DOHH2 (cell line): Measurements from ENCODE around the gene GALNT15.

ENCODE experiments used
- H3F3A ChIP-seq: fragments of 200-600 bp; sonication (generic), shearing (Covaris generic); 2 replicates; pipeline ENCODE4 v1.6.0; 2016; ENCODE audit warnings: antibody characterized with exemption, mild to moderate bottlenecking; ENCODE audit not compliant: control insufficient read depth, insufficient read depth
- H3K27ac ChIP-seq: fragments of 200-600 bp; sonication (generic); 2 replicates; pipeline ENCODE4 v1.5.1; 2014; ENCODE audit warnings: low read depth, mild to moderate bottlenecking, low read length, moderate library complexity
- H3K27me3 ChIP-seq: fragments of 200-600 bp; sonication (generic); 2 replicates; pipeline ENCODE4 v1.6.1; 2014; ENCODE audit warnings: mild to moderate bottlenecking, low read length, mixed read lengths; ENCODE audit not compliant: control insufficient read depth
- H3K36me3 ChIP-seq: fragments of 200-600 bp; sonication (generic); 2 replicates; pipeline ENCODE4 v1.6.1; 2014; ENCODE audit warnings: mild to moderate bottlenecking, low read length, moderate library complexity, mixed read lengths; ENCODE audit not compliant: control insufficient read depth
- H3K4me1 ChIP-seq: fragments of 200-600 bp; sonication (generic); 2 replicates; pipeline ENCODE4 v1.6.1; 2014; ENCODE audit warnings: mild to moderate bottlenecking, low read length, mixed read lengths; ENCODE audit not compliant: control insufficient read depth
- H3K4me2 ChIP-seq: fragments of 200-600 bp; sonication (generic); 2 replicates; pipeline ENCODE4 v1.6.0; 2014; ENCODE audit warnings: mild to moderate bottlenecking, low read length, moderate library complexity
- H3K4me3 ChIP-seq: fragments of 200-600 bp; sonication (generic); 2 replicates; pipeline ENCODE4 v1.5.1; 2014; ENCODE audit warnings: mild to moderate bottlenecking, low read length, mixed read lengths
- H3K79me2 ChIP-seq: fragments of 200-600 bp; sonication (generic); 2 replicates; pipeline ENCODE4 v1.6.1; 2014; ENCODE audit warnings: mild to moderate bottlenecking, low read length, mixed read lengths; ENCODE audit not compliant: control insufficient read depth
- H3K9me2 ChIP-seq: fragments of 200-600 bp; sonication (generic); replicated peaks from 2 replicates; pipeline ENCODE4 v1.6.1; 2014; ENCODE audit warnings: mild to moderate bottlenecking, low read length, mixed read lengths; ENCODE audit not compliant: control insufficient read depth
- H3K9me3 ChIP-seq: fragments of 200-600 bp; sonication (generic); 2 replicates; pipeline ENCODE4 v1.6.1; 2014; ENCODE audit warnings: antibody characterized with exemption, low read length, mixed read lengths; ENCODE audit not compliant: control insufficient read depth, insufficient read depth
- H4K20me1 ChIP-seq: fragments of 200-600 bp; sonication (generic); 2 replicates; pipeline ENCODE4 v1.6.0; 2014; ENCODE audit warnings: low read depth, mild to moderate bottlenecking, antibody characterized with exemption, low read length, moderate library complexity; ENCODE audit not compliant: control insufficient read depth, insufficient read depth
- EZH2phosphoT487 ChIP-seq: fragments of 200-600 bp; sonication (generic); IDR thresholded peaks from 2 replicates; pipeline ENCODE4 v1.6.1; 2017; ENCODE audit warnings: borderline replicate concordance, mild to moderate bottlenecking, antibody characterized with exemption, low read length, moderate library complexity, mixed read lengths
- TF ChIP-seq, protein P1 (sequence below): fragments of 200-600 bp; sonication (generic); IDR thresholded peaks from one replicate; pipeline ENCODE4 v1.5.1; 2014; ENCODE audit warnings: antibody characterized with exemption, mild to moderate bottlenecking, low read depth, low read length; ENCODE audit not compliant: poor library complexity, severe bottlenecking

Gene GALNT15, protein sequence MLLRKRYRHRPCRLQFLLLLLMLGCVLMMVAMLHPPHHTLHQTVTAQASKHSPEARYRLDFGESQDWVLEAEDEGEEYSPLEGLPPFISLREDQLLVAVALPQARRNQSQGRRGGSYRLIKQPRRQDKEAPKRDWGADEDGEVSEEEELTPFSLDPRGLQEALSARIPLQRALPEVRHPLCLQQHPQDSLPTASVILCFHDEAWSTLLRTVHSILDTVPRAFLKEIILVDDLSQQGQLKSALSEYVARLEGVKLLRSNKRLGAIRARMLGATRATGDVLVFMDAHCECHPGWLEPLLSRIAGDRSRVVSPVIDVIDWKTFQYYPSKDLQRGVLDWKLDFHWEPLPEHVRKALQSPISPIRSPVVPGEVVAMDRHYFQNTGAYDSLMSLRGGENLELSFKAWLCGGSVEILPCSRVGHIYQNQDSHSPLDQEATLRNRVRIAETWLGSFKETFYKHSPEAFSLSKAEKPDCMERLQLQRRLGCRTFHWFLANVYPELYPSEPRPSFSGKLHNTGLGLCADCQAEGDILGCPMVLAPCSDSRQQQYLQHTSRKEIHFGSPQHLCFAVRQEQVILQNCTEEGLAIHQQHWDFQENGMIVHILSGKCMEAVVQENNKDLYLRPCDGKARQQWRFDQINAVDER

DNA sequence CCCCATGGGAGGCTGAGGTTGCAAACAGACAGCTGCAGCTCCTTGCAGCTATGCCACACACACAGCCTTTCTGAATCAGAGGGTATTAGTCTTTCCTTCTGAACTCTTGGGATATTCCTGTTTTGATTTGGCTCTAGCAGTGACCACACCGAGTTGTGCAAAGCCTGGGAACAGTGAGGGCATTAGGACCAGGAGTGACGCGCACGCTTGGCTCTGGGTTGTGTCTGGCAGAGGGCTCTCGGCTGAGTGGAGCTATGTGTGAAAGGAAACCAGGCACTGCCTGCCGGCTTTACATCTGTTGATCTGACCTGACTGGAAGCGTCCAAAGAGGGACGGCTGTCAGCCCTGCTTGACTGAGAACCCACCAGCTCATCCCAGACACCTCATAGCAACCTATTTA is at the start of gene GALNT15:
GALNT15 (plus strand) TSS at position 292 of the 400 bp plus-strand sequence. CDS start 472 bp downstream, outside the sequence.
- Histone ChIP-seq H3K79me2 (no peaks in the 10 kb centered on the region), H3K4me3 (no peak within 1 kb of the TSS), H3K4me2 (no peak within 1 kb of the TSS), H4K20me1 (no peaks in the 10 kb centered on the region), H3K36me3 (no peaks in the 10 kb centered on the region), H3K27ac (no peak within 1 kb of the TSS), H3K9me3 (no peaks in the 10 kb centered on the region), H3F3A (no peaks in the 10 kb centered on the region), H3K27me3 (peaks cover 4% of the 10 kb centered on the region; the same call in 1 of the 2 replicates), H3K4me1 (no peaks in the 10 kb centered on the region), H3K9me2 (no peaks in the 10 kb centered on the region)
- TF ChIP-seq EZH2phosphoT487, result no peak
- TF ChIP-seq, protein P1, sequence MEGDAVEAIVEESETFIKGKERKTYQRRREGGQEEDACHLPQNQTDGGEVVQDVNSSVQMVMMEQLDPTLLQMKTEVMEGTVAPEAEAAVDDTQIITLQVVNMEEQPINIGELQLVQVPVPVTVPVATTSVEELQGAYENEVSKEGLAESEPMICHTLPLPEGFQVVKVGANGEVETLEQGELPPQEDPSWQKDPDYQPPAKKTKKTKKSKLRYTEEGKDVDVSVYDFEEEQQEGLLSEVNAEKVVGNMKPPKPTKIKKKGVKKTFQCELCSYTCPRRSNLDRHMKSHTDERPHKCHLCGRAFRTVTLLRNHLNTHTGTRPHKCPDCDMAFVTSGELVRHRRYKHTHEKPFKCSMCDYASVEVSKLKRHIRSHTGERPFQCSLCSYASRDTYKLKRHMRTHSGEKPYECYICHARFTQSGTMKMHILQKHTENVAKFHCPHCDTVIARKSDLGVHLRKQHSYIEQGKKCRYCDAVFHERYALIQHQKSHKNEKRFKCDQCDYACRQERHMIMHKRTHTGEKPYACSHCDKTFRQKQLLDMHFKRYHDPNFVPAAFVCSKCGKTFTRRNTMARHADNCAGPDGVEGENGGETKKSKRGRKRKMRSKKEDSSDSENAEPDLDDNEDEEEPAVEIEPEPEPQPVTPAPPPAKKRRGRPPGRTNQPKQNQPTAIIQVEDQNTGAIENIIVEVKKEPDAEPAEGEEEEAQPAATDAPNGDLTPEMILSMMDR, result no peak

DNA sequence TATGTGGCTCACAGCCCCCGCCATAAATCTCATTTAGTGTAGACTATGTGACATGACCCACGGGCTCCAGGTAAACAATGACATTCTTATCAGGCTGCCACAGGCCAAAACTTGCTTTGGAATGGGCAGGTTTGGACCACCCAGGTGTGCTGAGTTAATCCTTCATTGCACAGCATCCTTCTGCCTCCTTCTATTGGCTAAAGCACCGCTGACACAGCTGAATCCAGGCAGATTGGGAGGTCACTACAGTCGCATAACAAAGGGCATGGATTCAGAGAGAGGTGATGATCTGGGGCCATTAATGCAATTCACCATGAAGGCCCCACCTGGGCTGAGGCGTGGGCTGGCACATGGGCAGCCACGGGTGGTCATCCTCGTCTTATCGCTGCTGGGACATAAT is 47.8 kb upstream of the GALNT15 start:
- no peaks in the 10 kb centered on the region for H4K20me1 ChIP-seq
- H3K79me2 ChIP-seq, result no peaks in the 10 kb centered on the region
- H3K9me3 ChIP-seq, result no peaks in the 10 kb centered on the region
- no peaks in the 10 kb centered on the region for H3K36me3 ChIP-seq
- H3K27ac ChIP-seq, result no peak overlapping the region
- H3F3A ChIP-seq, result no peaks in the 10 kb centered on the region
- H3K27me3 ChIP-seq, result no peaks in the 10 kb centered on the region
- no peak overlapping the region for H3K4me3 ChIP-seq
- no peaks in the 10 kb centered on the region for H3K9me2 ChIP-seq
- H3K4me1 ChIP-seq, result no peaks in the 10 kb centered on the region
- H3K4me2 ChIP-seq, result no peak overlapping the region
- TF ChIP-seq, protein P1, result no peak
- TF ChIP-seq EZH2phosphoT487, result no peak

DNA sequence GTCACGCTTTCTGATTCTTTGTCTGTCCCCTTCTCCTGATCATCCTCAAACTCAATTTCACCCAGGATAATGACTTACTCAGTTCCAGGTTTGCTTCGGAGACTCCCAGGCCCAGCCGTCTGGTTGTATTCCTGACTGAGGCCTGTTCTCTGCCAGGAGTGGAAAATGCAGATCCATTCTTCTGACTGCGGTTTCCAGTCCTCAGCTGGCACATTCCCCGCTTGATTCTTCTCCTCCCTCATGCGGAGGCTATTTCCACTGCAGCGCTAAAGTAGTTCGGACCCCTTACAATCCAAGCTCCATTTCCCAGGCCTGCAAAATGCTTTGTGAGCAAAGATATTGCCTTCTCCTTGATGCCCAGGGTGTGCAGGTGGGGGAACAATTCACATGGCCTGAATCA is 47.2 kb upstream of the GALNT15 start:
- TF ChIP-seq, protein P1, result no peak
- no peak for TF ChIP-seq EZH2phosphoT487
- H3F3A ChIP-seq, result no peaks in the 10 kb centered on the region
- no peak overlapping the region for H3K4me2 ChIP-seq
- H3K27me3 ChIP-seq, result no peaks in the 10 kb centered on the region
- H3K27ac ChIP-seq, result no peak overlapping the region
- H3K4me1 ChIP-seq, result no peaks in the 10 kb centered on the region
- no peak overlapping the region for H3K4me3 ChIP-seq
- H3K36me3 ChIP-seq, result no peaks in the 10 kb centered on the region
- H3K79me2 ChIP-seq, result no peaks in the 10 kb centered on the region
- H3K9me2 ChIP-seq, result no peaks in the 10 kb centered on the region
- H3K9me3 ChIP-seq, result no peaks in the 10 kb centered on the region
- H4K20me1 ChIP-seq, result no peaks in the 10 kb centered on the region
